Measurements from ENCODE around the gene PIK3CA.
"Not testable (repeated sequence)": the region's sequence is repeated elsewhere in the genome, so short reads cannot be mapped to it uniquely, and the experiment has no call there.

Gene PIK3CA

DNA sequence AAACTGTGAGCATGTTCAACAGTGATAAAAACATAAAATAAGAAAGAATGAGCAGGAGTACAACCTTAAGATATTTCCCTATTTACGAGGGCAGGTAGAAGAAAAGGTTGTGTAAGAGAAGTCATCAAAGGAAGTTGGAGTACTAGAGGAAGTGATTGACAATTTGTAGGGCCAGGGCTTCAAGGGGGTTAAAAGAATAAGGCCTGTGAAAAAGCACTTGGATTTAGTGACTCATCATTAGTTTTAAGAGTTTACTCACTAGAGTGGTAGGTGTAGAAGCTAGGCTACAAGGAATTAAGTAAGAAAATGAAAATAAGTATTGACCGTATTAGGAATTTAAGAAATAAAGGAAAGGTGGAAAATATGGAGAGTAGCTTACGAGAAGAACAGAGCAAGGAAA, 79.2 kb downstream of the PIK3CA start:
- no peak overlapping the region for H3K4me3 ChIP-seq (ENCODE audit: low read depth, low read length)
- peak; percentile 30 for DNase-seq (ENCODE audit: low read depth)

DNA sequence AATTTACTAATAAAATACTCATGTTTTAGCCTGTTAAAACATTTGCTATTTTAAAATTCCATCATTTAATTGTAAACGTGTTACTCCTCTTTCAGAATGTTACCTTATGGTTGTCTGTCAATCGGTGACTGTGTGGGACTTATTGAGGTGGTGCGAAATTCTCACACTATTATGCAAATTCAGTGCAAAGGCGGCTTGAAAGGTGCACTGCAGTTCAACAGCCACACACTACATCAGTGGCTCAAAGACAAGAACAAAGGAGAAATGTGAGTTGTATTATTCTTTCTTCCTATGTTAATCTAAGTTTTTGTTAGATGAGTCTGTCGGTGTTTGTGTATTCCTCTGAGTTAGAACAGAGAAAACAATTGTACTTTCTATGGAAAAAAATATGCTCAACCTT, 81.0 kb downstream of the PIK3CA start:
- TF ChIP-seq, protein P1, sequence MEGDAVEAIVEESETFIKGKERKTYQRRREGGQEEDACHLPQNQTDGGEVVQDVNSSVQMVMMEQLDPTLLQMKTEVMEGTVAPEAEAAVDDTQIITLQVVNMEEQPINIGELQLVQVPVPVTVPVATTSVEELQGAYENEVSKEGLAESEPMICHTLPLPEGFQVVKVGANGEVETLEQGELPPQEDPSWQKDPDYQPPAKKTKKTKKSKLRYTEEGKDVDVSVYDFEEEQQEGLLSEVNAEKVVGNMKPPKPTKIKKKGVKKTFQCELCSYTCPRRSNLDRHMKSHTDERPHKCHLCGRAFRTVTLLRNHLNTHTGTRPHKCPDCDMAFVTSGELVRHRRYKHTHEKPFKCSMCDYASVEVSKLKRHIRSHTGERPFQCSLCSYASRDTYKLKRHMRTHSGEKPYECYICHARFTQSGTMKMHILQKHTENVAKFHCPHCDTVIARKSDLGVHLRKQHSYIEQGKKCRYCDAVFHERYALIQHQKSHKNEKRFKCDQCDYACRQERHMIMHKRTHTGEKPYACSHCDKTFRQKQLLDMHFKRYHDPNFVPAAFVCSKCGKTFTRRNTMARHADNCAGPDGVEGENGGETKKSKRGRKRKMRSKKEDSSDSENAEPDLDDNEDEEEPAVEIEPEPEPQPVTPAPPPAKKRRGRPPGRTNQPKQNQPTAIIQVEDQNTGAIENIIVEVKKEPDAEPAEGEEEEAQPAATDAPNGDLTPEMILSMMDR (conservative IDR thresholded peaks at IDR 0.05; ENCODE audit: low read depth, low read length): no peak
- no peak for DNase-seq (ENCODE audit: low read depth)
- H3K4me3 ChIP-seq (ENCODE audit: low read depth, low read length): no peak overlapping the region

More for the DNA sequence above, 79.2 kb downstream of the PIK3CA start:
- TF ChIP-seq, protein P1 (conservative IDR thresholded peaks at IDR 0.05; ENCODE audit: low read depth, low read length): no peak

DNA sequence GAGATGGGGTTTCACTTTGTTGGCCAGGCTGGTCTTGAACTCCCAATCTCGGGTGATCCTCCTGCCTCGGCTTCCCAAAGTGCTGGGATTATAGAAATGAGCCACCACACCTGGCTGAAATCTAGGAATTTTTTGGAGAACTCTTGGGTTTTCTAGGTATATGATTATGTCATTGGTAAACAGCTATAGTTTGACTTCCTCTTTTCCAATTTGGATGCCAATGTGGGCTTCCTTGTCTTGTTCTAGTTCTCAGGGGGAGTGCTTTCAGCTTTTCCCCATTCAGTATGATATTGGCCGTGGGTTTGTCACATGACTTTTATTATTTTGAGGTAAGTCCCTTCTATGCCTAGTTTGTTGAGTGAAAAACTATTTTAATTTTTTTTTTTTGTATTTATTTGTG, 84.9 kb downstream of the PIK3CA start:
- no peak for DNase-seq (ENCODE audit: low read depth)
- TF ChIP-seq, protein P1 (conservative IDR thresholded peaks at IDR 0.05; ENCODE audit: low read depth, low read length): no peak
- H3K4me3 ChIP-seq (ENCODE audit: low read depth, low read length): no peak overlapping the region

DNA sequence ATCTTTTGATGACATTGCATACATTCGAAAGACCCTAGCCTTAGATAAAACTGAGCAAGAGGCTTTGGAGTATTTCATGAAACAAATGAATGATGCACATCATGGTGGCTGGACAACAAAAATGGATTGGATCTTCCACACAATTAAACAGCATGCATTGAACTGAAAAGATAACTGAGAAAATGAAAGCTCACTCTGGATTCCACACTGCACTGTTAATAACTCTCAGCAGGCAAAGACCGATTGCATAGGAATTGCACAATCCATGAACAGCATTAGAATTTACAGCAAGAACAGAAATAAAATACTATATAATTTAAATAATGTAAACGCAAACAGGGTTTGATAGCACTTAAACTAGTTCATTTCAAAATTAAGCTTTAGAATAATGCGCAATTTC, 86.0 kb downstream of the PIK3CA start:
- peak; percentile 68 for DNase-seq (ENCODE audit: low read depth)
- no peak overlapping the region for H3K4me3 ChIP-seq (ENCODE audit: low read depth, low read length)

DNA sequence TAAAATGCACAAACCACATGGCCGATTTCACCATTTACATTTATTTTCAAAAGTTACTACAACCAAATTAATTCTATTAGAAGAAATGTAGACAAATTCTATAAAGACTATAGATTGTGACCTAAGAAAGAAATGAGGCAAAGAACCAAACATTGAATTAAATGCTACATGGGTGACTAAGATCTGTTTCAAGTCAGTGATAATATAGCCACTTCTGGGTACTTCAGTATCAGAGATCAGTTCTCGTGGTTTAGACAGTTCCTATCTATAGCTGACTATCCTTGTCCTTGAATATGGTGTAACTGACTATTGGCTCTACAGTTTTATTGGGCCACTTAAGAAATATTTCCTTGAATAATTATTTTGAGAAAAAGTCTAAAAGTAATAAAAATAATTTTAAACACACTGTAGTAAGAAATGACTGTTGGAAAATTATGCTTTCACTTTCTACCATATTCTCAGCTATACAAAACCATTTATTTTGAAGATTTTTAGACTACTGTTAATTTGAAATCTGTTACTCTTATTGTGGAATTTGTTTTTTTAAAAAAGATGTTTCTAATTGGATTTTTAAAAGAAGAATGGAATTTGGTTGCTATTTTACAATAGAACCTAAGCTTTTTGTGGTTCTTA, 88.6 kb downstream of the PIK3CA start:
- TF ChIP-seq, protein P1 (conservative IDR thresholded peaks at IDR 0.05; ENCODE audit: low read depth, low read length): no peak
- DNase-seq (ENCODE audit: low read depth): no peak
- H3K4me3 ChIP-seq (ENCODE audit: low read depth, low read length): no peak overlapping the region

More for the DNA sequence above, 86.0 kb downstream of the PIK3CA start:
- TF ChIP-seq, protein P1 (conservative IDR thresholded peaks at IDR 0.05; ENCODE audit: low read depth, low read length): no peak

DNA sequence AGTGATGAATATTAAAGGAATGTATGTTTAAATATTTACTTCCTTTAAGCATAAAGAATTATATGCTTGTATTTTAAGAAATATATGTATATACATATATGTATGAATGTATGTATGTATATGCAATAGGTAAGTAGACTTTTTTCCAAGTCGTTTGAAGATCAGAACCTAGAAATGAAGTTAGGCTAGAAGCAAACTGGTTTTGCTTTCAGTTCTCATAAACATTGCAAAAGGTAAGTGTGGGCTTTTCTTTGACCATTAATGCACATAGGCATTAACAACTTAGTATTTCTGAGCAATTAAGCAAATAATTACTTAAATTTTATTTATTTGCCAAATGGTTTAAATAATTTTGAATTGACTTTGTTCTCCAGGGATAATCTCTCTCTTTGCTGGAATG, 92.1 kb downstream of the PIK3CA start:
- not testable (repeated sequence) for DNase-seq (ENCODE audit: low read depth); H3K4me3 ChIP-seq (ENCODE audit: low read depth, low read length)

DNA sequence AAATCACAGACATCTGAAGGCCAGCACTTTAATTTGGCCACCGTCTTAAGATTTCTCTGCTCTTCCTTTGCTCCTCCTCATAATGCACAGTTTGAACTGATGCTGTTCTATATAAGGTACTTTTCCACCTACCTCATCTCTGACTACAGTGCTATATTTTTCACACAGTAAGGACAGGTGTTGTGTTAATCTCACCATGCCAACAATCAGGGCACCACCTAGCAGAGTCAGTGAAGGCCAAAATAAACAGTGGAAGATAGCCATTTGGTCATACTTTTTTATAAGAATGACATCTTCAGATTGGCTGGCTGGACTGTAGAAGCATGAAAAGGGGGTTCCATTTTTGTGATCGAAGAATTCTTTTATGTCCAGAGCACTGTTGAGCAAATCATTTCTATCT, 94.7 kb downstream of the PIK3CA start:
- not testable (repeated sequence) for H3K4me3 ChIP-seq (ENCODE audit: low read depth, low read length); DNase-seq (ENCODE audit: low read depth)

DNA sequence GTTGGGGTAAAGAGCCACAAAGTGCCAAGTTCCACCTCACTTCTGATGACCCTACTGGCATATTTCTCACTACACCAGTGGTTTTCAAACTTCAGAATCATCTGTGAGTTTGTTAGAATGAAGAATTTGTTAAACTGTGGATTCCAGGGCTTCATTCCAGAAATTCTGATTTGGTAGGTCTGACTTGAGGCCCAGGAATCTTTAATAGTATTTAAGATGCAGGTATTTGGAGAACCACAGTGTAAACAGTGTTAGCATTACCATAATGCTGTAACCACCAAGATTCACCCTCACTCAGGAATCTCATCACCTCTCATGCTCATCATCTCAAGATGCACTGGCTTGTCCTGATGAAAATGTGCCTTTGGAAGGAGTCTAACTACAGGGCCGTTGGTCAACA, 96.7 kb downstream of the PIK3CA start:
- TF ChIP-seq, protein P1 (conservative IDR thresholded peaks at IDR 0.05; ENCODE audit: low read depth, low read length): no peak
- H3K4me3 ChIP-seq (ENCODE audit: low read depth, low read length): no peak overlapping the region
- DNase-seq (ENCODE audit: low read depth): peak; percentile 29

Data from choroid plexus epithelial cell (primary cell).